SK-N-SH treated with all-trans-retinoic acid at 6 μM for 48 hours (cell line): ENCODE results near the gene PCNP.

ENCODE experiments used
- ATAC-seq: fragments of 200-7000 bp; cut with Tn5 transposase; 3 replicates; pipeline ENCODE4 v1.9.1; 2020; ENCODE audit warnings: mild to moderate bottlenecking, moderate library complexity
- ARNTL ChIP-seq: fragments of 450-650 bp; formaldehyde crosslinking; IDR thresholded peaks from 2 replicates; pipeline ENCODE4 v1.5.0; 2020; ENCODE audit warnings: low read depth, mild to moderate bottlenecking, moderate library complexity, borderline replicate concordance
- BACH2 ChIP-seq: fragments of 250-450 bp; sonication (Bioruptor Pico); IDR thresholded peaks from 2 replicates; pipeline ENCODE4 v1.9.0; 2021; ENCODE audit warnings: mild to moderate bottlenecking, borderline replicate concordance
- CSDC2 ChIP-seq: fragments of 250-450 bp; sonication (Bioruptor Pico); IDR thresholded peaks from 2 replicates; pipeline ENCODE4 v1.5.0; 2020; ENCODE audit warnings: mild to moderate bottlenecking, moderate library complexity
- ESRRG ChIP-seq: fragments of 250-450 bp; sonication (Bioruptor Pico); IDR thresholded peaks from 2 replicates; pipeline ENCODE4 v1.6.1; 2021; ENCODE audit warnings: mild to moderate bottlenecking
- GLIS3 ChIP-seq: fragments of 250-450 bp; sonication (Bioruptor Pico); IDR thresholded peaks from 2 replicates; pipeline ENCODE4 v1.5.0; 2020; ENCODE audit warnings: mild to moderate bottlenecking, moderate library complexity
- ISL1 ChIP-seq: fragments of 250-450 bp; sonication (Bioruptor Pico); IDR thresholded peaks from 2 replicates; pipeline ENCODE4 v2.1.2; 2022; ENCODE audit warnings: mild to moderate bottlenecking, moderate library complexity
- OSR1 ChIP-seq: fragments of 250-450 bp; sonication (Bioruptor Pico); IDR thresholded peaks from 2 replicates; pipeline ENCODE4 v1.8.0; 2022; ENCODE audit warnings: moderate library complexity, mild to moderate bottlenecking, inconsistent platforms
- PPARA ChIP-seq: fragments of 250-450 bp; sonication (Bioruptor Pico); IDR thresholded peaks from 2 replicates; pipeline ENCODE4 v1.5.0; 2020; ENCODE audit warnings: mild to moderate bottlenecking, borderline replicate concordance
- RARB ChIP-seq: fragments of 250-450 bp; sonication (Bioruptor Pico); IDR thresholded peaks from 2 replicates; pipeline ENCODE4 v1.8.0; 2021; ENCODE audit warnings: mild to moderate bottlenecking, moderate library complexity
- SNAI2 ChIP-seq: fragments of 250-450 bp; sonication (Bioruptor Pico); IDR thresholded peaks from 2 replicates; pipeline ENCODE4 v1.5.0; 2020; ENCODE audit warnings: mild to moderate bottlenecking, moderate library complexity
- TCF4 ChIP-seq: fragments of 250-450 bp; sonication (Bioruptor Pico); IDR thresholded peaks from 2 replicates; pipeline ENCODE4 v1.8.0; 2021; ENCODE audit warnings: mild to moderate bottlenecking, moderate library complexity, borderline replicate concordance
- TOX ChIP-seq: fragments of 250-450 bp; sonication (Bioruptor Pico); IDR thresholded peaks from 2 replicates; pipeline ENCODE4 v1.8.0; 2021; ENCODE audit warnings: mild to moderate bottlenecking, moderate library complexity, borderline replicate concordance
- ZC3H10 ChIP-seq: fragments of 250-450 bp; sonication (Bioruptor Pico); IDR thresholded peaks from 2 replicates; pipeline ENCODE4 v1.5.1; 2021; ENCODE audit warnings: mild to moderate bottlenecking, moderate library complexity
- ZFP3 ChIP-seq: fragments of 250-450 bp; sonication (Bioruptor Pico); IDR thresholded peaks from 2 replicates; pipeline ENCODE4 v1.5.0; 2020; ENCODE audit warnings: mild to moderate bottlenecking, moderate library complexity
- ZFP30 ChIP-seq: fragments of 450-650 bp; formaldehyde crosslinking; IDR thresholded peaks from 2 replicates; pipeline ENCODE4 v1.5.0; 2022; ENCODE audit warnings: mild to moderate bottlenecking, moderate library complexity
- ZNF565 ChIP-seq: fragments of 450-650 bp; formaldehyde crosslinking; conservative IDR thresholded peaks from 2 replicates; pipeline ENCODE4 v1.5.0; 2020; ENCODE audit warnings: low read depth, mild to moderate bottlenecking, moderate library complexity
- ZNF70 ChIP-seq: fragments of 450-650 bp; formaldehyde crosslinking; IDR thresholded peaks from 2 replicates; pipeline ENCODE4 v1.5.0; 2020; ENCODE audit warnings: mild to moderate bottlenecking, moderate library complexity
- ZNF8 ChIP-seq: fragments of 450-650 bp; formaldehyde crosslinking; IDR thresholded peaks from 2 replicates; pipeline ENCODE4 v1.5.0; 2020; ENCODE audit warnings: mild to moderate bottlenecking, moderate library complexity
- TF ChIP-seq, protein P1 (sequence below): fragments of 250-450 bp; sonication (Bioruptor Pico); IDR thresholded peaks from 2 replicates; pipeline ENCODE4 v1.8.0; 2020; ENCODE audit warnings: mild to moderate bottlenecking, moderate library complexity, borderline replicate concordance
- TF ChIP-seq, protein P2 (sequence below): fragments of 250-450 bp; sonication (Bioruptor Pico); IDR thresholded peaks from 2 replicates; pipeline ENCODE4 v1.5.1; 2021; ENCODE audit warnings: mild to moderate bottlenecking, moderate library complexity
- TF ChIP-seq, protein P3 (sequence below): fragments of 250-450 bp; sonication (Bioruptor Pico); IDR thresholded peaks from 2 replicates; pipeline ENCODE4 v1.5.1; 2020; ENCODE audit warnings: low read depth, mild to moderate bottlenecking, moderate library complexity

The PCNP gene

DNA sequence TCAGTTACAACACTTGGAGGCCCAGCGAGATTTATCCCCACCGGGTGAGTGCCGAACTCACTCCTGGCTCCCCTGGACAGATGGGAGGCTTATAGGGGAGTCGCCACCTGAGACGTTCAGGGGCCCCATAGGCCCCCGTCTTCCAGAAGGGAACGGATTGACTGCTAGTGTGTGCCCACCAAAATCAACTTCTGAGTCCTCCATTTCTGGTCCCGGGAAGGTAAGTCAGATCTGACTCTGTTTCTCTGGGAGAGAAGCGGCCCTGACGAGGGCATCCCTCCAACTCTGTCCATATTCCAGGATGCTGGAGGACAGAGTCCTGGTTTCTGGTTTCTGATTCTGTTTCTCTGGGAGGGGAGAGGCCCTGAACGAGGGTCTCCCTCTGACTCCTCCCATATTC is 58.6 kb downstream of the PCNP start (continued):
- TF ChIP-seq, protein P1, sequence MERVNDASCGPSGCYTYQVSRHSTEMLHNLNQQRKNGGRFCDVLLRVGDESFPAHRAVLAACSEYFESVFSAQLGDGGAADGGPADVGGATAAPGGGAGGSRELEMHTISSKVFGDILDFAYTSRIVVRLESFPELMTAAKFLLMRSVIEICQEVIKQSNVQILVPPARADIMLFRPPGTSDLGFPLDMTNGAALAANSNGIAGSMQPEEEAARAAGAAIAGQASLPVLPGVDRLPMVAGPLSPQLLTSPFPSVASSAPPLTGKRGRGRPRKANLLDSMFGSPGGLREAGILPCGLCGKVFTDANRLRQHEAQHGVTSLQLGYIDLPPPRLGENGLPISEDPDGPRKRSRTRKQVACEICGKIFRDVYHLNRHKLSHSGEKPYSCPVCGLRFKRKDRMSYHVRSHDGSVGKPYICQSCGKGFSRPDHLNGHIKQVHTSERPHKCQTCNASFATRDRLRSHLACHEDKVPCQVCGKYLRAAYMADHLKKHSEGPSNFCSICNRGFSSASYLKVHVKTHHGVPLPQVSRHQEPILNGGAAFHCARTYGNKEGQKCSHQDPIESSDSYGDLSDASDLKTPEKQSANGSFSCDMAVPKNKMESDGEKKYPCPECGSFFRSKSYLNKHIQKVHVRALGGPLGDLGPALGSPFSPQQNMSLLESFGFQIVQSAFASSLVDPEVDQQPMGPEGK (CRISPR knock-in tag): no peak
- no peak for TF ChIP-seq ESRRG (CRISPR knock-in tag)
- no peak for TF ChIP-seq ZNF565
- TF ChIP-seq PPARA (CRISPR knock-in tag): no peak
- no peak for TF ChIP-seq SNAI2 (CRISPR knock-in tag)

DNA sequence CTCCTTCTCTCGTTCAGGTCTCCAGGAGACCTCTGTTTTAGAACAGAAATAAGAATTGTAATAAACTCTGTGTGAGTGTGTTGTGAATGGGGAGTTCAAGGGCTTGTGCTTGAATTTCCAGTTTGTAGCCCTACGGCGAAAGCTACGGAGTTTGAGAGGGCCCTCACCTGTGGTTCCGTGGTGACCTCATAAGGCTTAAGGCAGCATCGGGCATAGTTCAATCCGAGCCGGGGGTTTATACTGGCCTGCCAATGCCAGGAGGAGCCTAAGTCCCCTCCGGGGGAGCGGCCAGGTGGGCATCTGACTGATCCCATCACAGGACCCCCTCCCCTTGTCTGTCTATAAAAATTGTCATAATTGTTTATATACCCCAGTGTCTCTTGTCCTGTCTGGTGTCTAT is 59.2 kb downstream of the PCNP start:
- no peak for ATAC-seq

DNA sequence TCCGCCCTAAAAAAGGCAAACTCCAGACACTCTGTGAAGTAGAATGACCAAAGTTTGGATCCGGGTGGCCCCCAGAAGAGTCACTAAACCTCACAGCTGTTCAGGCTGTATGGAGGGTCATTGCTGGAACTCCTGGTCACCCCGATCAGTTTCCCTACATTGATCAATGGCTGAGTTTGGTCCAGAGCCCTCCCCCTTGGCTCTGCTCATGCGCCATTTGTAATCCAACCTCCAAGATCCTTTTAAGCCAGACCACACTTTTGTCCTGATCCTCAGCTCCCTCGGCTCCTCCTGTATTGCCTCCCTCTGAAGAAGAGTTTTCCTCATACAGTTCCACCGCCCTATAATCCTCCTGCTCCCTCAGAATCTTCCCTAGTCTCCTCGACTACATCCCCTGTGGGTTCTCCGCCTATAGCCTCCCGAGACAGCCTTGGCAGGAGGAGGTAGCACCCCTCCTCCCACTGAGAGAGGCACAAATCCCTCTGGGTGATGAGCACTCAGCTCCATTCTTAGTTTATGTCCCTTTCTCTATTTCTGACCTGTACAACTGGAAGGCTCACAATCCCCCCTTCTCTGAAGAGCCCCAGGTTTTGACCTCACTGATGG is 60.7 kb downstream of the PCNP start:
- TF ChIP-seq SNAI2 (CRISPR knock-in tag) (no peak), ZFP3 (CRISPR knock-in tag) (no peak), BACH2 (CRISPR knock-in tag) (no peak), ARNTL (no peak), OSR1 (no peak), ISL1 (no peak), GLIS3 (CRISPR knock-in tag) (no peak), ZNF8 (no peak), ZNF565 (no peak), TOX (CRISPR knock-in tag) (no peak), ZFP30 (CRISPR knock-in tag) (no peak), RARB (CRISPR knock-in tag) (no peak), ZC3H10 (CRISPR knock-in tag) (no peak), PPARA (CRISPR knock-in tag) (no peak), TCF4 (CRISPR knock-in tag) (no peak), CSDC2 (CRISPR knock-in tag) (no peak)
- TF ChIP-seq, protein P2, sequence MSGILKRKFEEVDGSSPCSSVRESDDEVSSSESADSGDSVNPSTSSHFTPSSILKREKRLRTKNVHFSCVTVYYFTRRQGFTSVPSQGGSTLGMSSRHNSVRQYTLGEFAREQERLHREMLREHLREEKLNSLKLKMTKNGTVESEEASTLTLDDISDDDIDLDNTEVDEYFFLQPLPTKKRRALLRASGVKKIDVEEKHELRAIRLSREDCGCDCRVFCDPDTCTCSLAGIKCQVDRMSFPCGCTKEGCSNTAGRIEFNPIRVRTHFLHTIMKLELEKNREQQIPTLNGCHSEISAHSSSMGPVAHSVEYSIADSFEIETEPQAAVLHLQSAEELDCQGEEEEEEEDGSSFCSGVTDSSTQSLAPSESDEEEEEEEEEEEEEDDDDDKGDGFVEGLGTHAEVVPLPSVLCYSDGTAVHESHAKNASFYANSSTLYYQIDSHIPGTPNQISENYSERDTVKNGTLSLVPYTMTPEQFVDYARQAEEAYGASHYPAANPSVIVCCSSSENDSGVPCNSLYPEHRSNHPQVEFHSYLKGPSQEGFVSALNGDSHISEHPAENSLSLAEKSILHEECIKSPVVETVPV (CRISPR knock-in tag): no peak
- TF ChIP-seq, protein P1 (CRISPR knock-in tag): no peak
- TF ChIP-seq, protein P3, sequence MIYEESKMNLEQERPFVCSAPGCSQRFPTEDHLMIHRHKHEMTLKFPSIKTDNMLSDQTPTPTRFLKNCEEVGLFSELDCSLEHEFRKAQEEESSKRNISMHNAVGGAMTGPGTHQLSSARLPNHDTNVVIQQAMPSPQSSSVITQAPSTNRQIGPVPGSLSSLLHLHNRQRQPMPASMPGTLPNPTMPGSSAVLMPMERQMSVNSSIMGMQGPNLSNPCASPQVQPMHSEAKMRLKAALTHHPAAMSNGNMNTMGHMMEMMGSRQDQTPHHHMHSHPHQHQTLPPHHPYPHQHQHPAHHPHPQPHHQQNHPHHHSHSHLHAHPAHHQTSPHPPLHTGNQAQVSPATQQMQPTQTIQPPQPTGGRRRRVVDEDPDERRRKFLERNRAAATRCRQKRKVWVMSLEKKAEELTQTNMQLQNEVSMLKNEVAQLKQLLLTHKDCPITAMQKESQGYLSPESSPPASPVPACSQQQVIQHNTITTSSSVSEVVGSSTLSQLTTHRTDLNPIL (CRISPR knock-in tag): no peak
- ATAC-seq: no peak

More for the DNA sequence above, 59.2 kb downstream of the PCNP start:
- TF ChIP-seq ZNF8 (no peak), ESRRG (CRISPR knock-in tag) (no peak), RARB (CRISPR knock-in tag) (no peak), CSDC2 (CRISPR knock-in tag) (no peak), ZNF565 (no peak), ZNF70 (CRISPR knock-in tag) (no peak), OSR1 (no peak), ZFP3 (CRISPR knock-in tag) (no peak), ISL1 (no peak), PPARA (CRISPR knock-in tag) (no peak)
- TF ChIP-seq, protein P3 (CRISPR knock-in tag): no peak

DNA sequence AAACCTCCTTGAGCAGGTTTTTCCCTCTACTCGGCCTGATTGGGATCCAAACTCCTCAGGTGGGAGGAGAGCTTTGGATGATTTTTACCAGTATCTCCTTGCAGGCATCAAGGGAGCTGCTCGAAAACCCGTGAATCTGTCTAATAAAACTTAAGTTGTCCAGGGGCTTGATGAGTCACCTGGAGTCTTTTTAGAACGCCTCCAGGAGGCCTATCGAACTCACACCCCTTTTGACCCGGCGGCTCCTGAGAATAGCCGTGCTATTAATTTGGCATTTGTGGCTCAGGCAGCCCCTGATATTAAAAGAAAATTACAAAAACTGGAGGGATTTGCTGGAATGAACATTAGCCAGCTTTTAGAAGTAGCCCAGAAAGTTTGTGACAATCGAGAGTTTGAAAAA is 61.4 kb downstream of the PCNP start:
- TF ChIP-seq ZNF8: no peak
- no peak for ATAC-seq
